NT2/D1 (cell line): Measurements from ENCODE around the gene CFAP43.

Experiments used
- YY1 ChIP-seq: IDR thresholded peaks from 2 replicates; pipeline ENCODE4 v1.6.1; 2011; ENCODE audit not compliant: insufficient read length, insufficient read depth
- ZNF274 ChIP-seq: IDR thresholded peaks from 2 replicates; pipeline ENCODE4 v1.6.1; 2011; ENCODE audit warnings: mild to moderate bottlenecking, low read depth, low read length

- TF ChIP-seq ZNF274 (no peak), YY1 (no peak)
Measured at GRCh38 chr10:104122225-104123107, 109.7 kb downstream of the CFAP43 start.
